HEK293T (cell line): Measurements from ENCODE around the gene VASP.
"Not testable (repeated sequence)": the region's sequence is repeated elsewhere in the genome, so short reads cannot be mapped to it uniquely, and the experiment has no call there.

ENCODE experiments used
- CTCF ChIA-PET: fragments of 350-600 bp; formaldehyde crosslinking; extraction: SDS; loops from one replicate; lab custom pipeline; 2021; ENCODE audit warnings: antibody characterized with exemption, inconsistent platforms; lab: Yijun Ruan, JAX
- POLR2A ChIA-PET: fragments of 350-600 bp; formaldehyde crosslinking; extraction: SDS; loops from one replicate; lab custom pipeline; 2020; ENCODE audit warnings: antibody characterized with exemption, inconsistent platforms; lab: Yijun Ruan, JAX
- DNase-seq: peaks from one replicate; pipeline ENCODE4 v3.0.0; 2012; ENCODE audit warnings: mixed read lengths; ENCODE audit errors: extremely low spot score
- ARNT ChIP-seq: fragments of 450-650 bp; IDR thresholded peaks from 2 replicates; pipeline ENCODE4 v1.6.1; 2017; ENCODE audit warnings: mild to moderate bottlenecking
- BHLHE40 ChIP-seq: fragments of 450-650 bp; IDR thresholded peaks from 2 replicates; pipeline ENCODE4 v1.6.1; 2016; ENCODE audit warnings: mild to moderate bottlenecking, moderate library complexity, borderline replicate concordance
- CTBP1 ChIP-seq: fragments of 450-650 bp; IDR thresholded peaks from 2 replicates; pipeline ENCODE4 v1.6.1; 2016; ENCODE audit warnings: borderline replicate concordance
- ELF4 ChIP-seq: fragments of 450-650 bp; IDR thresholded peaks from 2 replicates; pipeline ENCODE4 v1.6.1; 2017; ENCODE audit warnings: antibody characterized with exemption
- FOXA1 ChIP-seq: fragments of 450-650 bp; IDR thresholded peaks from 2 replicates; pipeline ENCODE4 v1.6.1; 2016; ENCODE audit warnings: mild to moderate bottlenecking
- FOXK2 ChIP-seq: fragments of 450-650 bp; IDR thresholded peaks from 2 replicates; pipeline ENCODE4 v1.6.1; 2016; ENCODE audit warnings: mild to moderate bottlenecking
- FOXM1 ChIP-seq: fragments of 450-650 bp; IDR thresholded peaks from 2 replicates; pipeline ENCODE4 v1.6.1; 2017; ENCODE audit warnings: mild to moderate bottlenecking, borderline replicate concordance
- HDGF ChIP-seq: fragments of 450-650 bp; IDR thresholded peaks from 2 replicates; pipeline ENCODE4 v1.6.1; 2017; ENCODE audit warnings: antibody characterized with exemption, borderline replicate concordance
- L3MBTL2 ChIP-seq: fragments of 450-650 bp; conservative IDR thresholded peaks from 2 replicates; pipeline ENCODE4 v1.6.1; 2016; ENCODE audit warnings: mild to moderate bottlenecking
- LEF1 ChIP-seq: fragments of 450-650 bp; IDR thresholded peaks from 2 replicates; pipeline ENCODE4 v1.6.1; 2017; ENCODE audit warnings: mild to moderate bottlenecking, borderline replicate concordance
- NFRKB ChIP-seq: fragments of 450-650 bp; IDR thresholded peaks from 2 replicates; pipeline ENCODE4 v1.6.1; 2016; ENCODE audit warnings: mild to moderate bottlenecking, moderate library complexity
- PKNOX1 ChIP-seq: fragments of 450-650 bp; IDR thresholded peaks from 2 replicates; pipeline ENCODE4 v1.6.1; 2016
- SP1 ChIP-seq: fragments of 450-650 bp; IDR thresholded peaks from 2 replicates; pipeline ENCODE4 v1.6.1; 2017
- SUZ12 ChIP-seq: fragments of 450-650 bp; IDR thresholded peaks from 2 replicates; pipeline ENCODE4 v1.6.1; 2016; ENCODE audit warnings: mild to moderate bottlenecking
- TARDBP ChIP-seq: fragments of 450-650 bp; IDR thresholded peaks from 2 replicates; pipeline ENCODE4 v1.6.1; 2016
- ZNF384 ChIP-seq: fragments of 450-650 bp; IDR thresholded peaks from 2 replicates; pipeline ENCODE4 v1.6.1; 2016

Gene VASP

GRCh38 chr19:45508861-45509691 is 1.8 kb downstream of the VASP start:
- no peak for TF ChIP-seq L3MBTL2
- TF ChIP-seq SP1: no peak
- TF ChIP-seq ZNF384: no peak
- TF ChIP-seq TARDBP: no peak
- no peak for TF ChIP-seq LEF1
- TF ChIP-seq PKNOX1: no peak
- TF ChIP-seq ARNT: no peak
- TF ChIP-seq SUZ12: no peak
- TF ChIP-seq ELF4: no peak
- TF ChIP-seq FOXM1: no peak
- no peak for TF ChIP-seq CTBP1
- no peak for TF ChIP-seq HDGF
- POLR2A ChIA-PET: interaction anchor here (1.4 kb wide), 1 partner anchor 16 kb away, joined by 3 read pairs; no protein-coding TSS in a partner anchor
- DNase-seq: peak; percentile 56
- CTCF ChIA-PET: no interaction called here

GRCh38 chr19:45509692-45510015 is 2.4 kb downstream of the VASP start:
- ChIA-PET POLR2A (no interaction called here), CTCF (interaction anchor here (1.7 kb wide), 1 partner anchor 49 kb away, joined by 8 read pairs; no protein-coding TSS in a partner anchor)
- TF ChIP-seq ZNF384 (no peak), BHLHE40 (no peak), ARNT (no peak), CTBP1 (no peak), LEF1 (no peak), TARDBP (no peak), FOXA1 (no peak), SUZ12 (no peak), FOXK2 (no peak), HDGF (no peak), SP1 (no peak), FOXM1 (no peak), L3MBTL2 (no peak), NFRKB (no peak), ELF4 (no peak)
- DNase-seq: no peak

GRCh38 chr19:45510352-45510751 is 3.1 kb downstream of the VASP start:
- DNase-seq, POLR2A ChIA-PET: not testable (repeated sequence)
- CTCF ChIA-PET: interaction anchor here (1.7 kb wide), 1 partner anchor 48 kb away, joined by 8 read pairs; no protein-coding TSS in a partner anchor

GRCh38 chr19:45511074-45511473 is 3.8 kb downstream of the VASP start:
- TF ChIP-seq CTBP1 (no peak), L3MBTL2 (no peak), FOXK2 (no peak), TARDBP (no peak), HDGF (no peak), NFRKB (no peak), SUZ12 (no peak), ARNT (no peak), LEF1 (no peak), ELF4 (no peak), SP1 (no peak)
- CTCF ChIA-PET: interaction anchor here (1.7 kb wide), 1 partner anchor 47 kb away, joined by 8 read pairs; no protein-coding TSS in a partner anchor
- POLR2A ChIA-PET: no interaction called here
- DNase-seq: no peak

GRCh38 chr19:45512881-45513483 is 5.7 kb downstream of the VASP start:
- no peak for DNase-seq
- TF ChIP-seq BHLHE40 (no peak), ARNT (no peak), HDGF (no peak), ZNF384 (no peak), FOXK2 (no peak)
- CTCF ChIA-PET: interaction anchor here (0.6 kb wide), 1 partner anchor 173 kb away, joined by 4 read pairs; no protein-coding TSS in a partner anchor
- POLR2A ChIA-PET: no interaction called here

- TF ChIP-seq FOXK2: no peak
- ChIA-PET CTCF (interaction anchor here (1.8 kb wide), 1 partner anchor 127 kb away, joined by 6 read pairs; no protein-coding TSS in a partner anchor), POLR2A (no interaction called here)
- DNase-seq: no peak
These were observed 7.2 kb downstream of the VASP start for GRCh38 chr19:45514376-45515051.

- CTCF ChIA-PET: interaction anchor here (1.8 kb wide), 1 partner anchor 127 kb away, joined by 6 read pairs; no protein-coding TSS in a partner anchor
- TF ChIP-seq BHLHE40: no peak
- TF ChIP-seq ELF4: no peak
- TF ChIP-seq FOXM1: no peak
- no peak for TF ChIP-seq TARDBP
- TF ChIP-seq SP1: no peak
- TF ChIP-seq ZNF384: no peak
- TF ChIP-seq CTBP1: no peak
- TF ChIP-seq LEF1: no peak
- no peak for TF ChIP-seq HDGF
- TF ChIP-seq PKNOX1: no peak
- no peak for DNase-seq
- POLR2A ChIA-PET: no interaction called here
These were observed 7.9 kb downstream of the VASP start for GRCh38 chr19:45515081-45515624.
